Thyroid gland (tissue), 4 donors: ENCODE measurements around the gene TFF2.

ENCODE experiments used
- POLR2A ChIP-seq, 2 donors: fragments of 450-650 bp; IDR thresholded peaks; one replicate each; pipeline ENCODE4 v1.6.1; 2017; ENCODE audit warnings: antibody characterized with exemption in 2 of 2, mild to moderate bottlenecking in 2 of 2, moderate library complexity in 1 of 2
- TF ChIP-seq, protein P1 (sequence below), 6 experiments: fragments of 200-600 bp in 3 of 6; fragments of 450-650 bp in 3 of 6; sonication (generic) in 3 of 6; IDR thresholded peaks; one replicate each; pipeline ENCODE4 v1.5.1; 2016 to 2019; ENCODE audit warnings: antibody characterized with exemption in 6 of 6, mild to moderate bottlenecking in 2 of 6, inconsistent platforms in 1 of 6, moderate library complexity in 1 of 6

DNA sequence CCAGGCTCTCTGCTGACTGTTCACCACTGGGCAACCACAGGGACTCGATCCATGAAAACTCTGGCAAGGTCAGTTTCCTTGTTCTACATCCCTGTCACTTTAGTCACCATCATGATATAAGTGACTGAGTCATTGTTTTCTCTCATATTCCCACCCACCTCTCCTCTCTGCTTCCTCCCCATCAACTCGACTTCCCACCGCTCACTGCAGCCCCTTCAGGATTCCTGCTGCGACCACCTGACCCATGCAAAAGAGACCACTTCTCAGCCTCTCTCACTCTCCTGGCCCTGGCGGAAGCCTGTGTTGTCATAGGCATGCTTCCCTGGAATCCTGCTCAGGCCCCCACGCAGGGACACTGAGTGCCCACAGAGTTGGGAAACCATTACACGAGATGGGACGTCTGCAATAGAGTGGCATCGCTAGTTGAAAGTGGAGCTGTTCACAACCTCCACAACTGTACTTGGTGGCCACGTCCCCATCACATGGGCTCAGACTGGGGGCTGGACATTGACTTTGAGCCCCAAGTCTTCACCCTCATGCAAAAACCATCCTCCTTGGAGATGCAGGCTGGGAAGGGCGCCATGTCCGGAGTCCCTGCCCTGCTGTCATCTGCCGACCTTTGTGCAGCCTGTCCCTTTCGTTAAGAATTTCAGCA, 1.8 kb upstream of the TFF2 start:
- no peak for TF ChIP-seq POLR2A (IDR thresholded peaks at IDR 0.05)
- TF ChIP-seq, protein P1, sequence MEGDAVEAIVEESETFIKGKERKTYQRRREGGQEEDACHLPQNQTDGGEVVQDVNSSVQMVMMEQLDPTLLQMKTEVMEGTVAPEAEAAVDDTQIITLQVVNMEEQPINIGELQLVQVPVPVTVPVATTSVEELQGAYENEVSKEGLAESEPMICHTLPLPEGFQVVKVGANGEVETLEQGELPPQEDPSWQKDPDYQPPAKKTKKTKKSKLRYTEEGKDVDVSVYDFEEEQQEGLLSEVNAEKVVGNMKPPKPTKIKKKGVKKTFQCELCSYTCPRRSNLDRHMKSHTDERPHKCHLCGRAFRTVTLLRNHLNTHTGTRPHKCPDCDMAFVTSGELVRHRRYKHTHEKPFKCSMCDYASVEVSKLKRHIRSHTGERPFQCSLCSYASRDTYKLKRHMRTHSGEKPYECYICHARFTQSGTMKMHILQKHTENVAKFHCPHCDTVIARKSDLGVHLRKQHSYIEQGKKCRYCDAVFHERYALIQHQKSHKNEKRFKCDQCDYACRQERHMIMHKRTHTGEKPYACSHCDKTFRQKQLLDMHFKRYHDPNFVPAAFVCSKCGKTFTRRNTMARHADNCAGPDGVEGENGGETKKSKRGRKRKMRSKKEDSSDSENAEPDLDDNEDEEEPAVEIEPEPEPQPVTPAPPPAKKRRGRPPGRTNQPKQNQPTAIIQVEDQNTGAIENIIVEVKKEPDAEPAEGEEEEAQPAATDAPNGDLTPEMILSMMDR (IDR thresholded peaks at IDR 0.05), result no peak
